ENCODE results near the gene APOD.

DNA sequence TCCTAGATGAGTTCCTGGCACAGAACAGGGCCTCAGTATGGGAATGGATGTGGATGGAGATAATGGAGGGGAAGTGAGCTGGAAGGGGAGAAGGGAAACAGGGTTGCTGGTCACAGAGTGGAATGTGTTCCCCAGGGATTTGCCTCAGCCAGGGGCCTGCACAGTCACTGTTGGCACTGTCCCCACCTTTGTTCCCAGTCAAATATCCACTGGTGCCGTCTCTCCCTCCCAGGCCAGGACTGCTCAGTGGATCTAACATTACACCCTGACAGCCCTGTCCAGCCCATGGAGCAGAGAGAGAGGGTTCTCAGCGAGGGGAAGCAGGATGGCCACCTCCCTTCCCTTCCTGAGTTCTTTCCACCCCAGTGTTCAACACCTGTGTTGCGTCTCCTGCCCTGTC is 39.1 kb downstream of the APOD start:
- TF ChIP-seq POLR2A (IDR thresholded peaks at IDR 0.05; ENCODE audit: low read depth, low read length) (no peak), CTCF (conservative IDR thresholded peaks at IDR 0.05; ENCODE audit: low read depth, low read length) (no peak), BHLHE40 (IDR thresholded peaks at IDR 0.05; ENCODE audit: low read depth, low read length) (no peak), RCOR1 (IDR thresholded peaks at IDR 0.05; ENCODE audit: insufficient replicate concordance, low read length) (no peak), NFE2L2 (IDR thresholded peaks at IDR 0.05; ENCODE audit: low read depth, low read length) (no peak), MXI1 (IDR thresholded peaks at IDR 0.05; ENCODE audit: borderline replicate concordance, low read depth, low read length) (no peak), MAFK (IDR thresholded peaks at IDR 0.05; ENCODE audit: low read depth, low read length) (no peak), CEBPB (IDR thresholded peaks at IDR 0.05; ENCODE audit: low read depth, low read length) (no peak), RFX5 (IDR thresholded peaks at IDR 0.05; ENCODE audit: low read depth, low read length) (no peak)
- TF ChIP-seq, protein P1, sequence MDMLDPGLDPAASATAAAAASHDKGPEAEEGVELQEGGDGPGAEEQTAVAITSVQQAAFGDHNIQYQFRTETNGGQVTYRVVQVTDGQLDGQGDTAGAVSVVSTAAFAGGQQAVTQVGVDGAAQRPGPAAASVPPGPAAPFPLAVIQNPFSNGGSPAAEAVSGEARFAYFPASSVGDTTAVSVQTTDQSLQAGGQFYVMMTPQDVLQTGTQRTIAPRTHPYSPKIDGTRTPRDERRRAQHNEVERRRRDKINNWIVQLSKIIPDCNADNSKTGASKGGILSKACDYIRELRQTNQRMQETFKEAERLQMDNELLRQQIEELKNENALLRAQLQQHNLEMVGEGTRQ (IDR thresholded peaks at IDR 0.05; ENCODE audit: low read depth, low read length): no peak

All from IMR-90 (cell line).